ENCODE results near the gene LRRC36.

LRRC36 gene

DNA sequence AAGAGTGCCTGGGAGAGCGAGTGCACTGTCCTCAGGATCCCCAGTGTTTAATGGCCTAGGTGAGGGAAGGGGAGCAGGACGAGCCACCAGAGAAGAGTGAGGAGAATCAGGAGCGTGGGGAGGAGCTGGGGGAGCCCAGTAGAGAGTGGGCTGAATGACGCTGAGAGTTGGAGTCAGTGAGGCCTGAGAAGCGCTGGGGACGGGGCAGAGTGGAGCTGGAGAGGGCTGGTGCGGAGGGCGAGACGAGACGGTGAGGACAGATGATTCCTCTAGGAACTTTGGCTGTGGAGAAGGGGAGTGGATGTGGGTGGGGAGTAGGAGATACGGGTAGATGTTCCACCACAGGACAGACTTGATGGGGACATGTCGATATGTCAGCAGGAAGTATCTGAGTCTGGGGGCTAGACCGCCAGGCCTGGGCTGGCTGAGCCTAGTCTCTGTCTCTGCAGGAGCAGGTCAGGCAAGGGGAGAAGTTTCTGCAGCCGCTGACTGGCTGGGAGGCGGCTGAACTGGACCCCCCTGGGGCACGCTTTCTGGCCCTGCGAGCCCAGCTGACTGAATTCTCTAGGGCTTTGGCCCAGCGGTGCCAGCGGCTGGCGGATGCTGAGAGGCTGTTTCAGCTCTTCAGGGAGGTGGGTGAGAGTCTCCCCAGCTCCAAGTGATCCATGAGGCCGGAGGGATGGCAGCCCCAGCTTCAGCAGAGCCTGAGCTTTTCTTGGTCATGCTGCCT lies 42.6 kb upstream of the LRRC36 start:
- Histone ChIP-seq H3K4me3 (ENCODE audit: low read length) (no peak overlapping the region), H3K27me3 (ENCODE audit: control insufficient read depth, insufficient read depth, low read length) (peaks cover 10% of the 10 kb centered on the region), H3K4me1 (ENCODE audit: control insufficient read depth, low read depth, low read length) (no peaks in the 10 kb centered on the region), H3K9ac (ENCODE audit: low read length) (no peak overlapping the region), H3K36me3 (ENCODE audit: control insufficient read depth, low read depth, low read length) (no peaks in the 10 kb centered on the region), H3K27ac (ENCODE audit: low read length) (no peak overlapping the region), H3K9me3 (ENCODE audit: control insufficient read depth, low read depth, low read length) (no peaks in the 10 kb centered on the region)

DNA sequence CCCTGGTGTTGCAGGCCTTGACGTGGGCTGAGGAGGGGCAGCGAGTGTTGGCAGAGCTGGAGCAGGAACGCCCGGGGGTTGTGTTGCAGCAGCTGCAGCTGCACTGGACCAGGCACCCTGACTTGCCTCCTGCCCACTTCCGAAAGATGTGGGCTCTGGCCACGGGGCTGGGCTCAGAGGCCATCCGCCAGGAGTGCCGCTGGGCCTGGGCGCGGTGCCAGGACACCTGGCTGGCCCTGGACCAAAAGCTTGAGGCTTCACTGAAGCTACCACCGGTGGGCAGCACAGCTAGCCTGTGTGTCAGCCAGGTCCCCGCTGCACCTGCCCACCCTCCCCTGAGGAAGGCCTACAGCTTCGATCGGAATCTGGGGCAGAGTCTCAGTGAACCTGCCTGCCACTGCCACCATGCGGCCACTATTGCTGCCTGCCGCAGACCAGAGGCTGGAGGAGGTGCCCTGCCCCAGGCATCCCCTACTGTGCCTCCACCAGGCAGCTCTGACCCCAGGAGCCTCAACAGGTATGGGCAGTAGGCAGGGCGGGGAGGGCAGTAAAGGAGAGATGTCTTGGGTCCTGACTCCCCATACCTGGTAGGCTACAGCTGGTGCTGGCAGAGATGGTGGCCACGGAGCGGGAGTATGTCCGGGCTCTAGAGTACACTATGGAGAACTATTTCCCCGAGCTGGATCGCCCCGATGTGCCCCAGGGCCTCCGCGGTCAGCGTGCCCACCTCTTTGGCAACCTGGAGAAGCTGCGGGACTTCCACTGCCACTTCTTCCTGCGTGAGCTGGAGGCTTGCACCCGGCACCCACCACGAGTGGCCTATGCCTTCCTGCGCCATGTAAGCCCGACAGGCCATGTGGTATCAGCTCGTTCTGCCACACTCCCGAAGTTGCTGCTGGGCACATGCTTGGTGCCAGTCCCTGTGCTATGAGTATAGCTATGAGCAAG lies 41.6 kb upstream of the LRRC36 start:
- H3K27ac ChIP-seq (ENCODE audit: low read length), result no peak overlapping the region
- no peaks in the 10 kb centered on the region for H3K9me3 ChIP-seq (ENCODE audit: control insufficient read depth, low read depth, low read length)
- no peaks in the 10 kb centered on the region for H3K4me1 ChIP-seq (ENCODE audit: control insufficient read depth, low read depth, low read length)
- peaks cover 4% of the 10 kb centered on the region for H3K27me3 ChIP-seq (ENCODE audit: control insufficient read depth, insufficient read depth, low read length)
- H3K4me3 ChIP-seq (ENCODE audit: low read length), result no peak overlapping the region
- H3K9ac ChIP-seq (ENCODE audit: low read length), result no peak overlapping the region
- no peaks in the 10 kb centered on the region for H3K36me3 ChIP-seq (ENCODE audit: control insufficient read depth, low read depth, low read length)

DNA sequence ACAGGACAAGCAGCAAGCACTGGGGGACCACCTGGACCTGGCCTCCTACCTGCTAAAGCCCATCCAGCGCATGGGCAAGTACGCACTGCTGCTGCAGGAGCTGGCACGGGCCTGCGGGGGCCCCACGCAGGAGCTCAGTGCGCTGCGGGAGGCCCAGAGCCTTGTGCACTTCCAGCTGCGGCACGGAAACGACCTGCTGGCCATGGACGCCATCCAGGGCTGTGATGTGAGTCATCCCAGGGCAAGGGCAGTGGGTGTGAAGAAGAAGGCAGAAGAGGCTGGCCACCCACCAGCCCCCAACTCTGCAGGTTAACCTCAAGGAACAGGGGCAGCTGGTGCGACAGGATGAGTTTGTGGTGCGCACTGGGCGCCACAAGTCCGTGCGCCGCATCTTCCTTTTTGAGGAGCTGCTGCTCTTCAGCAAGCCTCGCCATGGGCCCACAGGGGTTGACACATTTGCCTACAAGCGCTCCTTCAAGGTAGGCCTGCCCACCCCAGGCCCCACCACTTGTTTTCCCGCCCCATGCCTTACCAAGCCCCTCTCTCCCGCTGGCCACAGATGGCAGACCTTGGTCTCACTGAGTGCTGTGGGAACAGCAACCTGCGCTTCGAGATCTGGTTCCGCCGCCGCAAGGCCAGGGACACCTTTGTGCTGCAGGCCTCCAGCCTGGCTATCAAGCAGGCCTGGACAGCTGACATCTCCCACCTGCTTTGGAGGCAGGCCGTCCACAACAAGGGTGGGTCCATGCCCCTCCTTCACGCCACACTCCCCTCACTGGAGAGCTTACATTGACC lies 40.0 kb upstream of the LRRC36 start:
- no peak overlapping the region for H3K9ac ChIP-seq (ENCODE audit: low read length)
- no peaks in the 10 kb centered on the region for H3K4me1 ChIP-seq (ENCODE audit: control insufficient read depth, low read depth, low read length)
- no peak overlapping the region for H3K27ac ChIP-seq (ENCODE audit: low read length)
- no peak overlapping the region for H3K4me3 ChIP-seq (ENCODE audit: low read length)
- H3K27me3 ChIP-seq (ENCODE audit: control insufficient read depth, insufficient read depth, low read length), result no peaks in the 10 kb centered on the region
- no peaks in the 10 kb centered on the region for H3K9me3 ChIP-seq (ENCODE audit: control insufficient read depth, low read depth, low read length)
- H3K36me3 ChIP-seq (ENCODE audit: control insufficient read depth, low read depth, low read length), result no peaks in the 10 kb centered on the region

DNA sequence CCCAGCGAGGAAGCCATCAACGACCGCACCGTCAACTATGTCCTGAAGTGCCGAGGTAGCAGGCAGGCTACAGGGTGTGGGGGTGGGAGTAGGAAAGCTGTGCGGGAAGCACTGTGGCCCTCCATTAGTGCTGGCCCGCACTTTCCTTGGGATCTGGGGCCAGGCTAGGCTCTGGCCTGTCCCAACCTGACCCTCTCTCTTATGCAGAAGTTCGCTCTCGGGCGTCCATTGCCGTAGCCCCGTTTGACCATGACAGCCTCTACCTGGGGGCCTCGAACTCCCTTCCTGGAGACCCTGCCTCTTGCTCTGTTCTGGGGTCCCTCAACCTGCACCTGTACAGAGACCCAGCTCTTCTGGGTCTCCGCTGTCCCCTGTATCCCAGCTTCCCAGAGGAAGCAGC lies 38.7 kb upstream of the LRRC36 start:
- Histone ChIP-seq H3K27me3 (ENCODE audit: control insufficient read depth, insufficient read depth, low read length) (no peaks in the 10 kb centered on the region), H3K9me3 (ENCODE audit: control insufficient read depth, low read depth, low read length) (no peaks in the 10 kb centered on the region), H3K4me3 (ENCODE audit: low read length) (no peak overlapping the region), H3K27ac (ENCODE audit: low read length) (no peak overlapping the region), H3K4me1 (ENCODE audit: control insufficient read depth, low read depth, low read length) (no peaks in the 10 kb centered on the region), H3K36me3 (ENCODE audit: control insufficient read depth, low read depth, low read length) (no peaks in the 10 kb centered on the region), H3K9ac (ENCODE audit: low read length) (no peak overlapping the region)

DNA sequence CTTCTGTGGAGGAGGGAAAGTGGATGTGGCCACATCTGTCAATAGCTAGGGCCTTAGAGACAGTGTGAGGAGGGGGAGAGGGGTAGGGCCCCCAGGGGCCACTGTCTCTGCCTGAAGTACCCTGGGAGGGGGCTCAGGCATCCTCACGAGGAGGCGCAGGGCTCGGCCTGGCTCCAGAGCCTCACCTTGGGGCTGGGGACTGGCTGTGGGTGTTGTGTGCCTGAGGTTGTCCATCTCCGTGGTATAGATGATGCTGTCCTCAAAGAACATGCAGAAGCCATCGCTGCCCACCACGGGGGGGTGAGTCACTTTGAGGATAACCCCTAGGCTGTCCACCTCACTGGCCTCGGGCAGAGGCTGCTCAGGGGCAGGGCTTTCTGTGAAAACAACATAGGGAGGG lies 35.2 kb upstream of the LRRC36 start:
- Histone ChIP-seq H3K36me3 (ENCODE audit: control insufficient read depth, low read depth, low read length) (no peaks in the 10 kb centered on the region), H3K27me3 (ENCODE audit: control insufficient read depth, insufficient read depth, low read length) (no peaks in the 10 kb centered on the region), H3K9ac (ENCODE audit: low read length) (no peak overlapping the region), H3K27ac (ENCODE audit: low read length) (no peak overlapping the region), H3K4me1 (ENCODE audit: control insufficient read depth, low read depth, low read length) (peaks cover 5% of the 10 kb centered on the region), H3K9me3 (ENCODE audit: control insufficient read depth, low read depth, low read length) (no peaks in the 10 kb centered on the region), H3K4me3 (ENCODE audit: low read length) (no peak overlapping the region)

- no peaks in the 10 kb centered on the region for H3K36me3 ChIP-seq (ENCODE audit: control insufficient read depth, low read depth, low read length)
- no peak overlapping the region for H3K4me3 ChIP-seq (ENCODE audit: low read length)
- H3K27ac ChIP-seq (ENCODE audit: low read length), result no peak overlapping the region
- no peak overlapping the region for H3K9ac ChIP-seq (ENCODE audit: low read length)
- H3K4me1 ChIP-seq (ENCODE audit: control insufficient read depth, low read depth, low read length), result peaks cover 5% of the 10 kb centered on the region
- no peaks in the 10 kb centered on the region for H3K9me3 ChIP-seq (ENCODE audit: control insufficient read depth, low read depth, low read length)
- no peaks in the 10 kb centered on the region for H3K27me3 ChIP-seq (ENCODE audit: control insufficient read depth, insufficient read depth, low read length)
These were observed 32.4 kb upstream of the LRRC36 start for GRCh38 chr16:67294171-67294757.

GRCh38 chr16:67294938-67295361 lies 31.7 kb upstream of the LRRC36 start:
- Histone ChIP-seq H3K27me3 (ENCODE audit: control insufficient read depth, insufficient read depth, low read length) (no peaks in the 10 kb centered on the region), H3K9ac (ENCODE audit: low read length) (no peak overlapping the region), H3K9me3 (ENCODE audit: control insufficient read depth, low read depth, low read length) (no peaks in the 10 kb centered on the region), H3K36me3 (ENCODE audit: control insufficient read depth, low read depth, low read length) (no peaks in the 10 kb centered on the region), H3K27ac (ENCODE audit: low read length) (no peak overlapping the region), H3K4me3 (ENCODE audit: low read length) (no peak overlapping the region), H3K4me1 (ENCODE audit: control insufficient read depth, low read depth, low read length) (peaks cover 5% of the 10 kb centered on the region)

- H3K4me1 ChIP-seq (ENCODE audit: control insufficient read depth, low read depth, low read length), result peaks cover 5% of the 10 kb centered on the region
- no peaks in the 10 kb centered on the region for H3K27me3 ChIP-seq (ENCODE audit: control insufficient read depth, insufficient read depth, low read length)
- H3K36me3 ChIP-seq (ENCODE audit: control insufficient read depth, low read depth, low read length), result no peaks in the 10 kb centered on the region
- no peaks in the 10 kb centered on the region for H3K9me3 ChIP-seq (ENCODE audit: control insufficient read depth, low read depth, low read length)
- H3K9ac ChIP-seq (ENCODE audit: low read length), result no peak overlapping the region
- H3K27ac ChIP-seq (ENCODE audit: low read length), result no peak overlapping the region
- H3K4me3 ChIP-seq (ENCODE audit: low read length), result no peak overlapping the region
These were observed 30.2 kb upstream of the LRRC36 start for GRCh38 chr16:67296420-67296819.

GRCh38 chr16:67298277-67298676 lies 28.3 kb upstream of the LRRC36 start:
- H3K9ac ChIP-seq (ENCODE audit: low read length), result no peak overlapping the region
- H3K36me3 ChIP-seq (ENCODE audit: control insufficient read depth, low read depth, low read length), result no peaks in the 10 kb centered on the region
- no peaks in the 10 kb centered on the region for H3K27me3 ChIP-seq (ENCODE audit: control insufficient read depth, insufficient read depth, low read length)
- H3K27ac ChIP-seq (ENCODE audit: low read length), result no peak overlapping the region
- peaks cover 5% of the 10 kb centered on the region for H3K4me1 ChIP-seq (ENCODE audit: control insufficient read depth, low read depth, low read length)
- no peak overlapping the region for H3K4me3 ChIP-seq (ENCODE audit: low read length)
- no peaks in the 10 kb centered on the region for H3K9me3 ChIP-seq (ENCODE audit: control insufficient read depth, low read depth, low read length)

- no peaks in the 10 kb centered on the region for H3K36me3 ChIP-seq (ENCODE audit: control insufficient read depth, low read depth, low read length)
- H3K4me3 ChIP-seq (ENCODE audit: low read length), result no peak overlapping the region
- H3K27me3 ChIP-seq (ENCODE audit: control insufficient read depth, insufficient read depth, low read length), result no peaks in the 10 kb centered on the region
- peaks cover 5% of the 10 kb centered on the region for H3K4me1 ChIP-seq (ENCODE audit: control insufficient read depth, low read depth, low read length)
- no peak overlapping the region for H3K9ac ChIP-seq (ENCODE audit: low read length)
- H3K9me3 ChIP-seq (ENCODE audit: control insufficient read depth, low read depth, low read length), result no peaks in the 10 kb centered on the region
- no peak overlapping the region for H3K27ac ChIP-seq (ENCODE audit: low read length)
These were observed 27.3 kb upstream of the LRRC36 start for GRCh38 chr16:67299269-67299668.

All from iPS-18a (cell line).